ENCODE measurements around the gene SPACA4. TPM values are rescaled to one million over a fixed set of nuclear protein-coding genes. Genes with fewer than 3 reads are reported as not detected.

The SPACA4 gene
- total and polyA plus RNA-seq, 9 of the 15 experiments (the other 6 are each of a cell fraction or from before 2014, with no cell fraction given): not detected

GRCh38 chr19:48614436-48615230 lies 8.1 kb downstream of the SPACA4 start, which contains the start of gene FAM83E (continued):
- TF ChIP-seq CREB3L1 (IDR thresholded peaks at IDR 0.05; ENCODE audit: borderline replicate concordance, low read depth) (no peak), SMARCA4 (IDR thresholded peaks at IDR 0.05) (no peak), SRF (CRISPR knock-in tag; IDR thresholded peaks at IDR 0.05) (no peak), SAP30 (IDR thresholded peaks at IDR 0.05; ENCODE audit: borderline replicate concordance, insufficient read depth, low read depth, low read length, poor library complexity, severe bottlenecking) (no peak), ZBTB26 (CRISPR knock-in tag; IDR thresholded peaks at IDR 0.05) (0 out of 2 replicates have a peak, but pooled peaks have one; percentile 15), POLR2A (conservative IDR thresholded peaks at IDR 0.05) (peak; percentile 86), POLR2B (IDR thresholded peaks at IDR 0.05; ENCODE audit: low read depth, partially characterized antibody) (peak; percentile 90), ZNF511 (CRISPR knock-in tag; IDR thresholded peaks at IDR 0.05) (no peak), SETDB1 (IDR thresholded peaks at IDR 0.05; ENCODE audit: low read length) (no peak), ZNF224 (CRISPR knock-in tag; IDR thresholded peaks at IDR 0.05) (no peak), CBX3 (IDR thresholded peaks at IDR 0.05; ENCODE audit: borderline replicate concordance in 1 of 2, low read length in 2 of 2) (no peak; a peak in 1 of 3 replicates), ZNF830 (CRISPR knock-in tag; IDR thresholded peaks at IDR 0.05) (peak; percentile 30; the same call in 1 of the 2 replicates), MYBL2 (IDR thresholded peaks at IDR 0.05; ENCODE audit: low read depth) (no peak), MYBL2 (CRISPR knock-in tag; IDR thresholded peaks at IDR 0.05; ENCODE audit: borderline replicate concordance) (no peak), PHB (CRISPR knock-in tag; IDR thresholded peaks at IDR 0.05) (0 out of 2 replicates have a peak, but pooled peaks have one; percentile 74), SAFB2 (IDR thresholded peaks at IDR 0.05; ENCODE audit: borderline replicate concordance, low read depth, low read length, severe bottlenecking) (no peak), ZNF76 (CRISPR knock-in tag; IDR thresholded peaks at IDR 0.05; ENCODE audit: borderline replicate concordance) (no peak), TSC22D4 (tag; IDR thresholded peaks at IDR 0.05) (no peak), ZNF239 (CRISPR knock-in tag; IDR thresholded peaks at IDR 0.05) (no peak), ZNF174 (CRISPR knock-in tag; IDR thresholded peaks at IDR 0.05) (no peak), ARID3A (IDR thresholded peaks at IDR 0.05; ENCODE audit: borderline replicate concordance, low read depth, low read length) (no peak)
